Posterior vena cava (tissue), 2 donors: ENCODE results near the gene MLXIPL. TPM values are rescaled to one million over a fixed set of nuclear protein-coding genes. Genes with fewer than 3 reads are reported as not detected.
"Not testable (repeated sequence)": the region's sequence is repeated elsewhere in the genome, so short reads cannot be mapped to it uniquely, and the experiment has no call there.

Source experiments
- DNase-seq: peaks from one replicate; pipeline ENCODE4 v3.0.0-alpha.2; 2020; ENCODE audit warnings: low spot score
- intact Hi-C, 2 donors: fragments of 100-400 bp; cut with DNase I; formaldehyde crosslinking; loops; one replicate each; pipeline versions ENCODE4 v1.14.1 to v1.14.2; 2022 to 2023
- total RNA-seq, 2 donors: library from RNA; stranded (reverse); fragmentation: NEBNext Ultra II Directional; extraction: Animal tissue kit (Norgen Biotek cat#: 25700); gene quantifications; one replicate each; pipeline ENCODE4 v1.2.1, GENCODE V29; 2021
- donor health status: DM: yes; HTN: yes; CAD: no.
- donor health status: DM: yes; HTN: yes; CAD: no.

The MLXIPL gene
- total RNA-seq, 2 donors from 2014 or later: 3.3 to 14.0 TPM

GRCh38 chr7:73646785-73647724 is 22.7 kb upstream of the MLXIPL start:
- intact Hi-C loops: no loop called here
- no peak for DNase-seq

- DNase-seq: no peak
- intact Hi-C loops: no loop called here
These were observed 21.4 kb upstream of the MLXIPL start for GRCh38 chr7:73645643-73646174.

GRCh38 chr7:73644688-73645286 is 20.5 kb upstream of the MLXIPL start:
- no peak for DNase-seq
- intact Hi-C loops: no loop called here

GRCh38 chr7:73642834-73643233 is 18.5 kb upstream of the MLXIPL start:
- intact Hi-C loops: no loop called here
- no peak for DNase-seq

- no peak for DNase-seq
- intact Hi-C loops: no loop called here
These were observed 14.6 kb upstream of the MLXIPL start for GRCh38 chr7:73638911-73639310.

GRCh38 chr7:73635428-73636200 is 11.3 kb upstream of the MLXIPL start:
- intact Hi-C loops: no loop called here
- no peak for DNase-seq

GRCh38 chr7:73633844-73634243 is 9.5 kb upstream of the MLXIPL start:
- no peak for DNase-seq
- intact Hi-C loops: no loop called here

- DNase-seq: no peak
- intact Hi-C loops: no loop called here
These were observed 9.0 kb upstream of the MLXIPL start for GRCh38 chr7:73633323-73633722.

- DNase-seq: no peak
- intact Hi-C loops: no loop called here
These were observed 7.2 kb upstream of the MLXIPL start for GRCh38 chr7:73631558-73631957.

- intact Hi-C loops: no loop called here
- DNase-seq: no peak
These were observed 4.2 kb upstream of the MLXIPL start for GRCh38 chr7:73628504-73628903.

GRCh38 chr7:73626814-73627213 is 2.5 kb upstream of the MLXIPL start:
- DNase-seq: no peak
- intact Hi-C loops: no loop called here

- DNase-seq: no peak
- intact Hi-C loops: no loop called here
These were observed 954 bp upstream of the MLXIPL start for GRCh38 chr7:73625276-73625675.

- DNase-seq: no peak
- intact Hi-C loops: no loop called here
These were observed 313 bp upstream of the MLXIPL start for GRCh38 chr7:73624669-73625001.

- intact Hi-C loops: no loop called here
- peak; percentile 88 for DNase-seq
These were observed 1.2 kb downstream of the MLXIPL start for GRCh38 chr7:73622909-73623797.

- no peak for DNase-seq
- intact Hi-C loops: no loop called here
These were observed 1.8 kb downstream of the MLXIPL start for GRCh38 chr7:73622527-73622908.

GRCh38 chr7:73621168-73622063 is 2.9 kb downstream of the MLXIPL start:
- intact Hi-C loops: no loop called here
- no peak for DNase-seq

GRCh38 chr7:73619394-73619793 is 4.9 kb downstream of the MLXIPL start:
- intact Hi-C loops, DNase-seq: not testable (repeated sequence)

- DNase-seq: no peak
- intact Hi-C loops: no loop called here
These were observed 5.8 kb downstream of the MLXIPL start for GRCh38 chr7:73618538-73618937.
